ENCODE results near the gene CPA1.

CPA1 gene

DNA sequence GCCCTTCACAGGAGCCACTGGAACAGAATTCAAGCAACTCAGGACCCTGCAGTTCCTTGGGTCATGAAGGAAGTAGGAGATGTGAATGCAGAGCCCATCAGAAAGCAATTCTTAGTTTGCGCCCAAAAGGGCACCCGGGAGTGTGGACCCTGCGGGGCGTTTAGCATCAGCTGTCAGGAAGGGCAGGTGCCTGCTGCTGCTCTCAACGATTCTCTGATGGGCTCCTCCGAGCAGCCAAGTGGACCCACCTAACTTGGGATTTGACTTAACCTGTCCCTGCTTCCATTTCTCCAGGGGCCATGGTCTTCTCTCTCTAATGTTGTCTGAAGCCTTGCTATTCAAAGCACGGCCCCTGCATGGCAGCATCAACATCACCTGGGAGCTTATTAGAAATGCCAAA is 18.6 kb upstream of the CPA1 start:
- H3K36me3 ChIP-seq (replicated peaks in 1 of 2; ENCODE audit: control insufficient read depth in 2 of 2, insufficient read depth in 2 of 2, low read length in 2 of 2), result no peaks in the 10 kb centered on the region
- no peak overlapping the region for H4K8ac ChIP-seq (ENCODE audit: low read depth, low read length)
- no peak overlapping the region for H2BK15ac ChIP-seq (ENCODE audit: low read length)
- no peaks in the 10 kb centered on the region for H3K79me1 ChIP-seq (ENCODE audit: low read depth, low read length)
- H3K9me3 ChIP-seq (replicated peaks in 1 of 2; ENCODE audit: control insufficient read depth in 2 of 2, insufficient read depth in 1 of 2, low read depth in 1 of 2, low read length in 2 of 2), result peaks cover 7 to 15% of the 10 kb centered on the region in 2 donors
- H2BK12ac ChIP-seq (ENCODE audit: low read length), result peak overlapping the region; percentile 41
- no peak overlapping the region for H3K4me3 ChIP-seq (ENCODE audit: low read length in 2 of 2)
- no peak overlapping the region for H2BK120ac ChIP-seq (ENCODE audit: low read depth, low read length)
- H2AFZ ChIP-seq (ENCODE audit: low read length), result no peak overlapping the region
- H3K27me3 ChIP-seq (ENCODE audit: control insufficient read depth in 3 of 3, insufficient read depth in 3 of 3, low read depth in 1 of 3, low read length in 3 of 3), result no peaks in the 10 kb centered on the region
- H3K4me2 ChIP-seq (ENCODE audit: insufficient read depth, low read length, poor library complexity, severe bottlenecking), result no peak overlapping the region
- H3K4ac ChIP-seq (ENCODE audit: low read length), result no peak overlapping the region
- no peak overlapping the region for H3K14ac ChIP-seq (ENCODE audit: low read length)
- no peak overlapping the region for H3K9ac ChIP-seq (ENCODE audit: low read depth, low read length, poor library complexity)
- H3K4me1 ChIP-seq (ENCODE audit: control insufficient read depth in 2 of 2, insufficient read depth in 1 of 2, low read depth in 1 of 2, low read length in 2 of 2), result peaks cover 3 to 13% of the 10 kb centered on the region in 2 donors
- H3K23ac ChIP-seq (ENCODE audit: low read depth, low read length, poor library complexity), result no peak overlapping the region
- WGBS, 2 donors (ENCODE audit: extremely low coverage in 2 of 2, insufficient read length in 2 of 2, insufficient replicate concordance in 1 of 2), result no CpG with 5 or more reads among the region's 7 CpGs
- H2AK5ac ChIP-seq (ENCODE audit: low read depth, low read length), result peak overlapping the region; percentile 6
- peak overlapping the region; percentile 46 for H3K18ac ChIP-seq (ENCODE audit: low read length)
- no peak overlapping the region for H3K27ac ChIP-seq (replicated peaks; ENCODE audit: low read length)
- no peak for DNase-seq (ENCODE audit: low spot score)
- H4K91ac ChIP-seq (ENCODE audit: low read depth, low read length, poor library complexity), result no peak overlapping the region
- no peak overlapping the region for H2BK5ac ChIP-seq (ENCODE audit: low read length)

- no CpG with 5 or more reads among the region's 10 CpGs for WGBS, 2 donors (ENCODE audit: extremely low coverage in 2 of 2, insufficient read length in 2 of 2, insufficient replicate concordance in 1 of 2)
- H2BK120ac ChIP-seq (ENCODE audit: low read depth, low read length), result peak overlapping the region; percentile 26
- H2BK12ac ChIP-seq (ENCODE audit: low read length), result peak overlapping the region; percentile 42
- no peak overlapping the region for H3K9ac ChIP-seq (ENCODE audit: low read depth, low read length, poor library complexity)
- no peak overlapping the region for H2BK5ac ChIP-seq (ENCODE audit: low read length)
- no peak overlapping the region for H3K27ac ChIP-seq (replicated peaks; ENCODE audit: low read length)
- no peaks in the 10 kb centered on the region for H3K79me1 ChIP-seq (ENCODE audit: low read depth, low read length)
- H3K4me2 ChIP-seq (ENCODE audit: insufficient read depth, low read length, poor library complexity, severe bottlenecking), result no peak overlapping the region
- H2BK15ac ChIP-seq (ENCODE audit: low read length), result peak overlapping the region; percentile 10
- H3K4me3 ChIP-seq (ENCODE audit: low read length in 2 of 2), result no peak overlapping the region
- DNase-seq (ENCODE audit: low spot score), result no peak
- H3K4ac ChIP-seq (ENCODE audit: low read length), result no peak overlapping the region
- no peak overlapping the region for H2AK5ac ChIP-seq (ENCODE audit: low read depth, low read length)
- no peak overlapping the region for H2AFZ ChIP-seq (ENCODE audit: low read length)
- no peaks in the 10 kb centered on the region for H3K27me3 ChIP-seq (ENCODE audit: control insufficient read depth in 3 of 3, insufficient read depth in 3 of 3, low read depth in 1 of 3, low read length in 3 of 3)
- H3K9me3 ChIP-seq (replicated peaks in 1 of 2; ENCODE audit: control insufficient read depth in 2 of 2, insufficient read depth in 1 of 2, low read depth in 1 of 2, low read length in 2 of 2), result peaks cover 7 to 15% of the 10 kb centered on the region in 2 donors
- no peaks in the 10 kb centered on the region for H3K36me3 ChIP-seq (replicated peaks in 1 of 2; ENCODE audit: control insufficient read depth in 2 of 2, insufficient read depth in 2 of 2, low read length in 2 of 2)
- no peak overlapping the region for H4K8ac ChIP-seq (ENCODE audit: low read depth, low read length)
- no peak overlapping the region for H3K14ac ChIP-seq (ENCODE audit: low read length)
- no peak overlapping the region for H4K91ac ChIP-seq (ENCODE audit: low read depth, low read length, poor library complexity)
- H3K4me1 ChIP-seq (ENCODE audit: control insufficient read depth in 2 of 2, insufficient read depth in 1 of 2, low read depth in 1 of 2, low read length in 2 of 2), result peaks cover 0 to 10% of the 10 kb centered on the region in 2 donors
- H3K23ac ChIP-seq (ENCODE audit: low read depth, low read length, poor library complexity), result peak overlapping the region; percentile 27
- peak overlapping the region; percentile 20 for H3K18ac ChIP-seq (ENCODE audit: low read length)
Observed at GRCh38 chr7:130362251-130362816, 18.0 kb upstream of the CPA1 start.

DNA sequence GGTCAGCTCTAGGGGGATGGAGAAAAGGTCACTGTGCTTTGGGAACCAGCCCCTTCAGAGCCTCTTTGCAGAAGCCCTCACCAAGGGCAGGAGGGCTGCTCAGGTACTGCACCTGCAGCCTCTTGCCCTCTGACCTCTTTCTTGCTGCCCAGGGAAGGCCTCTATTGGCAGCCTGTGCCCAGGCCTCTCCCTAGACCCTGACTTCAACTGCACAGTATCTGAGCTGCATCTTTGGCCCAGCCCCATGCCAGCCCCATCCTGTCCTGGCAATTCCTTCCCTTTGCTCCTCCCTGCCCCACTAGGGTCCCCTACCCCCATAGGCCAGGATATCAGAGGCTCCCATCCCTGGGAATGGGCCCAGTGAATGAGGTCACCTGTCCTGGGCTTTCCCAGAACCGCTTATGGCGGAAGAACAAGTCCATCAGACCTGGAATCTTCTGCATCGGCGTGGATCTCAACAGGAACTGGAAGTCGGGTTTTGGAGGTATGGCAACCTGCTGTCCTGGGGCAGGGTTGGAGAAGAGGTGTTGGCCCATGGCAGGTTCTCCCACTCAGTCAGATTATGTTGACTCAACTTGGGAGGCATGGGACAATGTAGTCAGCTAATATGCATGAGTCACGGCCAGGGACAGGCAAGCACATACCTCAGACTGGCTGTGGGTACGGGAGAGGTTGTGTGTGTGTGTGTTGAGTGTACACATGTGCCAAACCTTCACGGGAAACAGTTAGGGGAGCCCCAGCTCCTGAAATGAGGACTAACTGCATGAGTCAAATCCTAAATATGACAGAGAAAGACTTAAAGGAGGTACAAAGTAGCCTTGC is 17.1 kb upstream of the CPA1 start:
- H2AFZ ChIP-seq (ENCODE audit: low read length), result peak overlapping the region; percentile 28
- H3K27me3 ChIP-seq (ENCODE audit: control insufficient read depth in 3 of 3, insufficient read depth in 3 of 3, low read depth in 1 of 3, low read length in 3 of 3), result no peaks in the 10 kb centered on the region
- H3K36me3 ChIP-seq (replicated peaks in 1 of 2; ENCODE audit: control insufficient read depth in 2 of 2, insufficient read depth in 2 of 2, low read length in 2 of 2), result no peaks in the 10 kb centered on the region
- H3K27ac ChIP-seq (replicated peaks; ENCODE audit: low read length), result no peak overlapping the region
- H2BK15ac ChIP-seq (ENCODE audit: low read length), result peak overlapping the region; percentile 71
- peak overlapping the region; percentile 88 for H2AK5ac ChIP-seq (ENCODE audit: low read depth, low read length)
- no peak for DNase-seq (ENCODE audit: low spot score)
- no peak overlapping the region for H3K4ac ChIP-seq (ENCODE audit: low read length)
- H3K4me2 ChIP-seq (ENCODE audit: insufficient read depth, low read length, poor library complexity, severe bottlenecking), result no peak overlapping the region
- peak overlapping the region; percentile 26 for H2BK120ac ChIP-seq (ENCODE audit: low read depth, low read length)
- peak overlapping the region; percentile 44 for H3K23ac ChIP-seq (ENCODE audit: low read depth, low read length, poor library complexity)
- no peak overlapping the region for H3K9ac ChIP-seq (ENCODE audit: low read depth, low read length, poor library complexity)
- H2BK5ac ChIP-seq (ENCODE audit: low read length), result no peak overlapping the region
- H3K9me3 ChIP-seq (replicated peaks in 1 of 2; ENCODE audit: control insufficient read depth in 2 of 2, insufficient read depth in 1 of 2, low read depth in 1 of 2, low read length in 2 of 2), result peaks cover 7 to 17% of the 10 kb centered on the region in 2 donors
- H3K18ac ChIP-seq (ENCODE audit: low read length), result peak overlapping the region; percentile 71
- H4K8ac ChIP-seq (ENCODE audit: low read depth, low read length), result no peak overlapping the region
- H4K91ac ChIP-seq (ENCODE audit: low read depth, low read length, poor library complexity), result no peak overlapping the region
- H3K14ac ChIP-seq (ENCODE audit: low read length), result no peak overlapping the region
- WGBS, 2 donors (ENCODE audit: extremely low coverage in 2 of 2, insufficient read length in 2 of 2, insufficient replicate concordance in 1 of 2), result no CpG with 5 or more reads among the region's 8 CpGs
- peaks cover 0 to 10% of the 10 kb centered on the region in 2 donors for H3K4me1 ChIP-seq (ENCODE audit: control insufficient read depth in 2 of 2, insufficient read depth in 1 of 2, low read depth in 1 of 2, low read length in 2 of 2)
- H2BK12ac ChIP-seq (ENCODE audit: low read length), result peak overlapping the region; percentile 16
- H3K4me3 ChIP-seq (ENCODE audit: low read length in 2 of 2), result no peak overlapping the region
- no peaks in the 10 kb centered on the region for H3K79me1 ChIP-seq (ENCODE audit: low read depth, low read length)

DNA sequence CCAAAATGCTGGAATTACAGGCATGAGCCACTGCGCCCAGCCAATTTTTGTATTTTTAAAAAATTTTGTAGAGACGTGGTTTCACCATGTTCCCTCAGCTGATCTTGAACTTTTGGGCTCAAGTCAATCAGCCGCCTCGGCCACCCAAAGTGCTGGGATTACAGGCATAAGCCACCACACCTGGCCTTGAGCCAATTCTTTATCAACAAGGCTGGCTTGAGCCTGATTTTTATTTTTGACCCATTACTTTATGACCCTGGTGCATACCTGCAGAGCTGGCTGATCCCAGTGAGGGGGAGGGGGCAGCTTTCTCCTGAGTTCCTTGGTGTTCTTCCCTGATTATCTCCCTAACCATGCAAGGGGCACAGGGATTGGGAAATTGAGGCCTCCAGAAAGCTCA is 15.8 kb upstream of the CPA1 start:
- Histone ChIP-seq H3K4me1 (ENCODE audit: control insufficient read depth in 2 of 2, insufficient read depth in 1 of 2, low read depth in 1 of 2, low read length in 2 of 2) (peaks cover 4 to 10% of the 10 kb centered on the region in 2 donors), H3K14ac (ENCODE audit: low read length) (no peak overlapping the region), H3K4me2 (ENCODE audit: insufficient read depth, low read length, poor library complexity, severe bottlenecking) (no peak overlapping the region), H2BK12ac (ENCODE audit: low read length) (no peak overlapping the region), H3K18ac (ENCODE audit: low read length) (no peak overlapping the region), H2BK5ac (ENCODE audit: low read length) (no peak overlapping the region), H3K9me3 (replicated peaks in 1 of 2; ENCODE audit: control insufficient read depth in 2 of 2, insufficient read depth in 1 of 2, low read depth in 1 of 2, low read length in 2 of 2) (peaks cover 5 to 8% of the 10 kb centered on the region in 2 donors), H2AK5ac (ENCODE audit: low read depth, low read length) (peak overlapping the region; percentile 0), H3K23ac (ENCODE audit: low read depth, low read length, poor library complexity) (no peak overlapping the region), H4K8ac (ENCODE audit: low read depth, low read length) (no peak overlapping the region), H3K27ac (replicated peaks; ENCODE audit: low read length) (no peak overlapping the region), H3K36me3 (replicated peaks in 1 of 2; ENCODE audit: control insufficient read depth in 2 of 2, insufficient read depth in 2 of 2, low read length in 2 of 2) (no peaks in the 10 kb centered on the region), H3K27me3 (ENCODE audit: control insufficient read depth in 3 of 3, insufficient read depth in 3 of 3, low read depth in 1 of 3, low read length in 3 of 3) (no peaks in the 10 kb centered on the region), H2AFZ (ENCODE audit: low read length) (no peak overlapping the region), H3K9ac (ENCODE audit: low read depth, low read length, poor library complexity) (no peak overlapping the region), H3K4ac (ENCODE audit: low read length) (no peak overlapping the region), H3K4me3 (ENCODE audit: low read length in 2 of 2) (no peak overlapping the region), H2BK120ac (ENCODE audit: low read depth, low read length) (no peak overlapping the region), H2BK15ac (ENCODE audit: low read length) (no peak overlapping the region), H4K91ac (ENCODE audit: low read depth, low read length, poor library complexity) (no peak overlapping the region), H3K79me1 (ENCODE audit: low read depth, low read length) (no peaks in the 10 kb centered on the region)
- no peak for DNase-seq (ENCODE audit: low spot score)
- WGBS, 2 donors (ENCODE audit: extremely low coverage in 2 of 2, insufficient read length in 2 of 2, insufficient replicate concordance in 1 of 2), result no CpG with 5 or more reads among the region's 4 CpGs
